ENCODE results near the gene RHEB.
A peak's percentile ranks its signal among the peaks of the same experiment; 100 is the strongest.

Gene RHEB

GRCh38 chr7:151429237-151429559 is 90.5 kb downstream of the RHEB start:
- DNase-seq = no peak

GRCh38 chr7:151428378-151429236 is 91.1 kb downstream of the RHEB start:
- peak; percentile 78 for DNase-seq

- DNase-seq = peak; percentile 78
These were observed 91.9 kb downstream of the RHEB start for GRCh38 chr7:151427705-151428377.

DNA sequence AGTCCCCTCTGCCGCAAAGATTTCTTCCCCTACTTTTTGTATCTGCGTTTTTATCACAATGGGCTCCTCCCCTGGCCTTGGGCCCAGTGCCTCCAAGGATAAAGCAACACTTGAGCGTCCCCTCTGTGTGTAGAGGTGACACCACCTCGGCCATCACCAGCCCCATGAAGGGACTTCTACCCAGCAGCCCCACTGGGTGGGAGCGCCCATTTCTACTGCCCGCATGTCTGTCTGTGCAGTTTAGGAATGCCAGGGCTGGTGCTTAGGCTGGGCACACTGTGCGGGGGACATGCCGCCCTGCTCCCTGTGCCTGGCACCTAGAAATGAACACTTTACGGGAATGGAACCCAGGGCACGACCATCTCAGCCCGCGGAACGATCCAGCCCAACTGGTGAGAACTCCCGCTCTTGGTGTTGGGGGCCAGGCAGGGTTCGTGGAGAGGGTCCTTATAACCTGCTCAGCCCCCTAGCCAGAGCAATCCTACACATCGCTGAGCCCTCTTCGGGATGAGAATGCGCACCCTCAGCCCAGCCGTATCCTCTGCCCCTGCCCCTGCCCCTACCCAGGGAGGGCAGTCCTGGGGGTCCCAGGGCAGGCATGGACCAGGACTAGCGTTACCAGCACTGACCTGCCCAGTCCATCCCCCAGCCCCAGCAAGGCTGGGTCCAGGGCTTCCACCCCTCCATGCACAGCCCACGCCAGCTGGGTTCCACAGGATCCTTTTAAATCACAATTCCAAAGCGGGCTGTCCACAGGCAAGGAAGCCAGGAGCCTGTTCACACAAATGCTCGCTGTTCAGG is 92.6 kb downstream of the RHEB start:
- no peak for DNase-seq

- DNase-seq = peak; percentile 94
These were observed 93.2 kb downstream of the RHEB start for GRCh38 chr7:151426441-151426903.

GRCh38 chr7:151425670-151426440 is 93.8 kb downstream of the RHEB start:
- DNase-seq = peak; percentile 32

GRCh38 chr7:151424799-151425198 is 94.9 kb downstream of the RHEB start:
- no peak for DNase-seq

DNA sequence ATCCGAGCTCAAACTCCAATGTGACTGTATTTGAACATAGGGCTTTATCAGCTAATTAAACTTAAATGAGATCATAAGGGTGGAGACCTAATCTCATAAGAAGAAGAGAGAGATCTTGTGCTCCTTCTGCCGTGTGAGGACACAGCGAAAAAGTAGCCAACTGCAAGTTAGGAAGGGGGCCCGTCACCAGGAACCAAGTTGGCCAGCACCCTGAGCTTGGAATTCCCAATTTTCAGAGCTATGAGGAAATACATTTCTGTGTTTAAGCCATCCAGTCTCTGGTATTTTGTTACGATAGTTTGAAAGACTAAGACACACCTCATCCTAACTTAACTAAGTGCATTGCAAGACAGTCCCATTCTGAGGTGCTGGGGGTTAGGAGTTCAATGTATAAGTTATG is 95.8 kb downstream of the RHEB start:
- no peak for DNase-seq

DNA sequence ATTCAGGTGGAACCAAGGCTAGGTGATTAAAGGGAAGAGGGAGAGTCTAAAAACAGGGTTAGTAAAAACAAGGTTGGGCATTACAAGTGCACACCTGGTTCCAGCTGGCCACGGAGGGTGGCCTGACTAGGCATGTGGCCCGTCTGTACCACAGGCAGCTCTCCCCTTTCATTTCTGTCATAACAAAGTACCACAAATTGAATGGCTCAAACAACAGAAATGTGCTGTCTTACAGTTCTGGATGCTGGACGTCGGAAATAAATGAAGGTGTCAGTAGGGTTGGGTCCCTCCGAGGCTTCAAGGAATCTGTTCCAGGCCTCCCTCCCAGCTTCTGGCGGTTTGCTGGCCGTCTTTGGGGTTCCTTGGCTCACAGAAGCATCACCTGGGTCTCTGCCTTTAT is 96.5 kb downstream of the RHEB start:
- DNase-seq = no peak

GRCh38 chr7:151422212-151422611 is 97.5 kb downstream of the RHEB start:
- DNase-seq = no peak

DNA sequence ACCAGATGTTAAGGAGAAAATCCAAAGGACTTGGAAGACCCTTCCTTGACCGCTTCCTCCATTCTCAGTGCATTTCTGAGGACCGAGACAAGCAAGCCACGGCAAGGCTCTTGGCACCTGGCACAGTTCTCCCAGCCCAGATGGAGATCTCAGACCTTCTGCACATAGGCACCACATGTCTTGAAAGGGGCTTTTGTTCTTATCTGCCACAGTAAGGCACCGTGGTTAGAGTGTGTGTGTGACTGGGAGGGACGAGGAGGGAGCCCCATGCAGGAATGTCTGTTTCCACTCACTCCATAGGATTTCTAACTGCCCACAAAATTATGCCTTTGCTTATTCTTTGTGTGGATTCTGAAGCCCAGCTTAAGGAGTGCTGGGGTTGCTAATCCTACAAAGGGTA is 99.6 kb downstream of the RHEB start:
- no peak for DNase-seq

DNA sequence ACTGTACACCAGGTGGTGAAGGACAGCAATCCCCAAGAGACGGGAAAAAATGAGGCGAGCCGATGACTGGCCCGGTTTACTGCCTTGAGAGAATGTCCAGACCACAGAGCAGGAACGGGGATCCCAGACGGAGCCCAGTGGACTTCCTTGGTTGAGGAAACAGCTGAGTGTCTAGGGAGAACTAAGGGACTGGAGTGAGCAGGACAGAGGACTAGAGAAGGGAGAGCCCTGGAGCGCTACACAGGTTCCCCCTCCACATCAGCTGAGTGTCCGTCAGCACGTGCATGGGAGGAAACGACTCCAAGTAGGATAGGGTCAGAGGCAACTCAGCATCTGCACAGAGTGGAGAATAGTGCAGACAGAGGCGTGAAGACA is 102.8 kb downstream of the RHEB start:
- no peak for DNase-seq

DNA sequence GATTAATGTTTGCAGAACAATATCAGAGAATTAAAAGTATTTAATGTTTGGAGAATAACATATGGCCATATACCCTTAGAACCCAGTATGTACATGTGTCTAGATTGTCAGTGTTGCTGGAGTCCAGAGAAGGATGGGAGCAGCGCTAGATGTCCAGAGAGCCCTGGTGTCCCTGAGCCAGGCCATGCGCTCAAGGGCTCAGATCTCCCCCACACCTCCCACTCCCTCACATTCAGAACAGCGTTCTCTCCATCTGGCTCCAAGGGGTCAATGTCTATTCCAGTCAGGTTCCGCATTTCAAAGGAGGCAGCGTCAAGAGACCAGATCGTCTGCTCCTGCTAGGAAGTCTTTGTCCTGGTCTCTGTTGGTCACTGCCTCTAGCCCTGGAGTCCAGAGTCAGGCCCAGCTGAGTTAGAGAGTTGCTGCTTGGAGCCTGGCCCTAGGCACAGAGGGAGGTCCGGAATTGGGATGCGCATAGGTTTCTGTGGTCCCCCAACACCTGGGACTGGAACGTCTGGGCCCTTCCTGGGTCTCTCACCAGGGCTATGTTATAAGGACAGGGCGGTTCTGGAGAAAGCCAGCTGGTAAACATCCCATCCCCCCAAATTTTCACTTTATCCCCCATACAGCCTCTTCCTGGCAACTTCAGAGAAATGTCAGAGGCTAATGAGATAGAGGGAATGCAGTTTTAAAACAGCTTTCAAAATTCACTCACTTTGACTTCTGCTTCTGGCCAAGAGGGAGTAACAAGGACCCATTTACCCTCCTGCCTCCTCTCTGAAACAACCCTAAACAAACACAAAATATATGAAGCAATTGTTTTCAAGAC is 103.4 kb downstream of the RHEB start:
- no peak for DNase-seq

All from NCI-H69 (cell line).